Neuronal stem cell (in vitro differentiated cells): ENCODE measurements around the gene MAPKBP1. TPM values are rescaled to one million over a fixed set of nuclear protein-coding genes. Genes with fewer than 3 reads are reported as not detected.
A peak's percentile ranks its signal among the peaks of the same experiment; 100 is the strongest.
"Not testable (repeated sequence)": the region's sequence is repeated elsewhere in the genome, so short reads cannot be mapped to it uniquely, and the experiment has no call there.

Source experiments
- DNase-seq: peaks from one replicate; pipeline ENCODE4 v3.0.0-alpha.2; 2013; ENCODE audit warnings: low spot score
- H2AFZ ChIP-seq: one replicate; pipeline ENCODE4 v1.6.1; 2013; ENCODE audit warnings: mild to moderate bottlenecking, low read length, inconsistent platforms
- H2AK5ac ChIP-seq: 2 replicates; pipeline ENCODE4 v1.6.1; 2013; ENCODE audit warnings: low read depth, mild to moderate bottlenecking, inconsistent platforms, low read length, moderate library complexity, mixed read lengths
- H2BK120ac ChIP-seq: 2 replicates; pipeline ENCODE4 v1.6.1; 2013; ENCODE audit warnings: low read depth, mild to moderate bottlenecking, inconsistent platforms, low read length, moderate library complexity, mixed read lengths
- H2BK12ac ChIP-seq: one replicate; pipeline ENCODE4 v1.6.1; 2013; ENCODE audit warnings: low read length, inconsistent platforms
- H2BK15ac ChIP-seq: 2 replicates; pipeline ENCODE4 v1.6.1; 2013; ENCODE audit warnings: mild to moderate bottlenecking, low read length, inconsistent platforms, mixed read lengths
- H2BK5ac ChIP-seq: one replicate; pipeline ENCODE4 v1.6.1; 2013; ENCODE audit warnings: inconsistent platforms, mild to moderate bottlenecking, low read length, moderate library complexity
- H3K14ac ChIP-seq: one replicate; pipeline ENCODE4 v1.6.1; 2013; ENCODE audit warnings: low read length, inconsistent platforms
- H3K18ac ChIP-seq: 2 replicates; pipeline ENCODE4 v1.6.1; 2013; ENCODE audit warnings: low read length, inconsistent platforms
- H3K23ac ChIP-seq: 2 replicates; pipeline ENCODE4 v1.6.1; 2013; ENCODE audit warnings: low read depth, mild to moderate bottlenecking, mixed read lengths, low read length, inconsistent platforms; ENCODE audit not compliant: poor library complexity
- H3K27ac ChIP-seq: replicated peaks from 3 replicates; pipeline ENCODE4 v1.5.1; 2013; ENCODE audit warnings: low read length, inconsistent platforms
- H3K27me3 ChIP-seq, 3 experiments: 2 replicates each; pipeline ENCODE4 v1.6.1; 2013; ENCODE audit warnings: low read length in 3 of 3, mild to moderate bottlenecking in 2 of 3, inconsistent platforms in 1 of 3, low read depth in 1 of 3, mixed read lengths in 1 of 3, moderate library complexity in 1 of 3; ENCODE audit not compliant: control insufficient read depth in 3 of 3, insufficient read depth in 3 of 3
- H3K36me3 ChIP-seq, 2 donors: replicated peaks in 1 of 2; 2 replicates each; pipeline ENCODE4 v1.6.1; 2013; ENCODE audit warnings: low read length in 2 of 2; ENCODE audit not compliant: control insufficient read depth in 2 of 2, insufficient read depth in 2 of 2
- H3K4ac ChIP-seq: 2 replicates; pipeline ENCODE4 v1.6.1; 2013; ENCODE audit warnings: inconsistent platforms, mild to moderate bottlenecking, low read length, moderate library complexity
- H3K4me1 ChIP-seq, 2 donors: 1 replicate in 1 of 2; 2 replicates in 1 of 2; pipeline ENCODE4 v1.6.1; 2013; ENCODE audit warnings: low read length in 2 of 2, low read depth in 1 of 2; ENCODE audit not compliant: control insufficient read depth in 2 of 2, insufficient read depth in 1 of 2
- H3K4me2 ChIP-seq: one replicate; pipeline ENCODE4 v1.6.1; 2013; ENCODE audit warnings: mild to moderate bottlenecking, low read length, inconsistent platforms; ENCODE audit not compliant: insufficient read depth, poor library complexity, severe bottlenecking
- H3K4me3 ChIP-seq, 2 donors: 2 replicates each; pipeline ENCODE4 v1.5.1; 2013; ENCODE audit warnings: low read length in 2 of 2, mild to moderate bottlenecking in 2 of 2, inconsistent platforms in 1 of 2, moderate library complexity in 1 of 2
- H3K79me1 ChIP-seq: one replicate; pipeline ENCODE4 v1.6.1; 2013; ENCODE audit warnings: low read depth, mild to moderate bottlenecking, inconsistent platforms, low read length, moderate library complexity
- H3K9ac ChIP-seq: one replicate; pipeline ENCODE4 v1.6.1; 2013; ENCODE audit warnings: mild to moderate bottlenecking, low read depth, low read length, inconsistent platforms; ENCODE audit not compliant: poor library complexity
- H3K9me3 ChIP-seq, 2 donors: replicated peaks in 1 of 2; 2 replicates each; pipeline versions ENCODE3 to v1.6.1; 2013; ENCODE audit warnings: low read length in 2 of 2, mild to moderate bottlenecking in 2 of 2, inconsistent platforms in 1 of 2, low read depth in 1 of 2, mixed read lengths in 1 of 2, moderate library complexity in 1 of 2; ENCODE audit not compliant: control insufficient read depth in 2 of 2, insufficient read depth in 1 of 2
- H4K8ac ChIP-seq: one replicate; pipeline ENCODE4 v1.6.1; 2013; ENCODE audit warnings: low read depth, mild to moderate bottlenecking, inconsistent platforms, low read length, moderate library complexity
- H4K91ac ChIP-seq: one replicate; pipeline ENCODE4 v1.6.1; 2013; ENCODE audit warnings: low read length, low read depth, mild to moderate bottlenecking, inconsistent platforms; ENCODE audit not compliant: poor library complexity
- WGBS, 2 donors: extraction: QIAGEN DNeasy Blood & Tissue Kit; methylation state at CpG; one replicate each; pipeline ENCODE4 v1.1.7; 2013; ENCODE audit warnings: missing lambda C conversion rate in 2 of 2, mixed read lengths in 1 of 2; ENCODE audit not compliant: insufficient read length in 2 of 2, insufficient replicate concordance in 1 of 2; ENCODE audit errors: extremely low coverage in 2 of 2; 5-methylcytosine and 5-hydroxymethylcytosine counted together
- polyA plus RNA-seq, 2 experiments: library from polyadenylated mRNA; stranded (reverse); fragments of 200-250 nt; gene quantifications; one replicate each; pipeline ENCODE4 v1.2.3, GENCODE V29; 2013

The MAPKBP1 gene
- 9.3 TPM for polyA plus RNA-seq (2013, experiment 1 of 2)
- 8.2 TPM for polyA plus RNA-seq (2013, experiment 2 of 2)

GRCh38 chr15:41774062-41774881 is at the start of gene MAPKBP1:
TSS of gene MAPKBP1 (plus strand) at chr15:41774484. CDS start at chr15:41775276, 792 bp downstream.
- H3K4me3 ChIP-seq = peak within 1 kb of the TSS; percentile 76 to 87
- H2AFZ ChIP-seq = peak within 1 kb of the TSS; percentile 96
- H3K4me1 ChIP-seq = peaks cover 10 to 12% of the 10 kb centered on the region in 2 donors
- peak within 1 kb of the TSS; percentile 31 for H3K14ac ChIP-seq
- H3K9ac ChIP-seq = peak within 1 kb of the TSS; percentile 92
- H3K4me2 ChIP-seq = peak within 1 kb of the TSS; percentile 77
- H3K9me3 ChIP-seq = no peaks in the 10 kb centered on the region
- H3K79me1 ChIP-seq = no peaks in the 10 kb centered on the region
- H4K8ac ChIP-seq = no peak within 1 kb of the TSS
- no peak within 1 kb of the TSS for H2BK15ac ChIP-seq
- no peak within 1 kb of the TSS for H2AK5ac ChIP-seq
- peak within 1 kb of the TSS; percentile 98 for H3K27ac ChIP-seq
- no CpG with 5 or more reads among the region's 62 CpGs for WGBS, 2 donors
- H3K4ac ChIP-seq = no peak within 1 kb of the TSS
- H3K27me3 ChIP-seq = no peaks in the 10 kb centered on the region
- peak; percentile 98 for DNase-seq
- no peak within 1 kb of the TSS for H4K91ac ChIP-seq
- no peak within 1 kb of the TSS for H2BK12ac ChIP-seq
- H3K18ac ChIP-seq = peak within 1 kb of the TSS; percentile 95
- H2BK5ac ChIP-seq = peak within 1 kb of the TSS; percentile 87
- peak within 1 kb of the TSS; percentile 86 for H3K23ac ChIP-seq
- peaks cover 0 to 18% of the 10 kb centered on the region in 2 donors for H3K36me3 ChIP-seq
- H2BK120ac ChIP-seq = no peak within 1 kb of the TSS

- Histone ChIP-seq H4K8ac (no peak overlapping the region), H3K4me1 (no peaks in the 10 kb centered on the region), H3K4me2 (no peak overlapping the region), H2BK15ac (no peak overlapping the region), H3K4ac (no peak overlapping the region), H2BK12ac (no peak overlapping the region), H2BK5ac (no peak overlapping the region), H3K79me1 (peaks cover 1% of the 10 kb centered on the region), H3K18ac (no peak overlapping the region), H2AK5ac (no peak overlapping the region), H3K9ac (no peak overlapping the region), H3K27me3 (no peaks in the 10 kb centered on the region), H2AFZ (no peak overlapping the region), H2BK120ac (no peak overlapping the region), H3K4me3 (no peak overlapping the region), H3K27ac (no peak overlapping the region), H3K36me3 (peaks cover 1 to 50% of the 10 kb centered on the region in 2 donors), H3K9me3 (no peaks in the 10 kb centered on the region), H4K91ac (no peak overlapping the region), H3K14ac (no peak overlapping the region), H3K23ac (no peak overlapping the region)
- DNase-seq = no peak
- no CpG with 5 or more reads among the region's 3 CpGs for WGBS, 2 donors
Measured at GRCh38 chr15:41727143-41727542, 47.1 kb upstream of the MAPKBP1 start.

- not testable (repeated sequence) for H3K23ac ChIP-seq, H4K91ac ChIP-seq, H2BK15ac ChIP-seq, H3K14ac ChIP-seq, H3K18ac ChIP-seq, H4K8ac ChIP-seq, H2AK5ac ChIP-seq, H3K4me2 ChIP-seq, H2BK12ac ChIP-seq, H3K27me3 ChIP-seq, DNase-seq, H3K9me3 ChIP-seq, H3K9ac ChIP-seq, H3K79me1 ChIP-seq, H2BK120ac ChIP-seq, H3K4ac ChIP-seq, H2AFZ ChIP-seq, H2BK5ac ChIP-seq, H3K27ac ChIP-seq, H3K4me3 ChIP-seq, H3K4me1 ChIP-seq
- peaks cover 1 to 59% of the 10 kb centered on the region in 2 donors for H3K36me3 ChIP-seq
- WGBS, 2 donors = no CpG with 5 or more reads among the region's 11 CpGs
Measured at GRCh38 chr15:41728061-41728460, 46.2 kb upstream of the MAPKBP1 start.

- Histone ChIP-seq H2AFZ (no peak overlapping the region), H3K9ac (no peak overlapping the region), H3K23ac (no peak overlapping the region), H3K18ac (no peak overlapping the region), H2BK5ac (no peak overlapping the region), H3K27ac (no peak overlapping the region), H3K4me1 (no peaks in the 10 kb centered on the region), H2AK5ac (no peak overlapping the region), H2BK12ac (no peak overlapping the region), H4K91ac (no peak overlapping the region), H3K4ac (no peak overlapping the region), H2BK15ac (no peak overlapping the region), H3K4me3 (no peak overlapping the region), H4K8ac (no peak overlapping the region), H3K9me3 (no peaks in the 10 kb centered on the region), H3K79me1 (peaks cover 1% of the 10 kb centered on the region), H3K4me2 (no peak overlapping the region), H3K27me3 (no peaks in the 10 kb centered on the region), H3K36me3 (peaks cover 7 to 78% of the 10 kb centered on the region in 2 donors), H2BK120ac (no peak overlapping the region), H3K14ac (no peak overlapping the region)
- no CpG with 5 or more reads among the region's 4 CpGs for WGBS, 2 donors
- no peak for DNase-seq
Measured at GRCh38 chr15:41730543-41730942, 43.7 kb upstream of the MAPKBP1 start.
